ENCODE measurements around the gene UBE2O. TPM values are rescaled to one million over a fixed set of nuclear protein-coding genes. Genes with fewer than 3 reads are reported as not detected.

Gene UBE2O
- total and polyA plus RNA-seq, 2 donors from 2014 or later = 5.5 to 21.3 TPM

DNA sequence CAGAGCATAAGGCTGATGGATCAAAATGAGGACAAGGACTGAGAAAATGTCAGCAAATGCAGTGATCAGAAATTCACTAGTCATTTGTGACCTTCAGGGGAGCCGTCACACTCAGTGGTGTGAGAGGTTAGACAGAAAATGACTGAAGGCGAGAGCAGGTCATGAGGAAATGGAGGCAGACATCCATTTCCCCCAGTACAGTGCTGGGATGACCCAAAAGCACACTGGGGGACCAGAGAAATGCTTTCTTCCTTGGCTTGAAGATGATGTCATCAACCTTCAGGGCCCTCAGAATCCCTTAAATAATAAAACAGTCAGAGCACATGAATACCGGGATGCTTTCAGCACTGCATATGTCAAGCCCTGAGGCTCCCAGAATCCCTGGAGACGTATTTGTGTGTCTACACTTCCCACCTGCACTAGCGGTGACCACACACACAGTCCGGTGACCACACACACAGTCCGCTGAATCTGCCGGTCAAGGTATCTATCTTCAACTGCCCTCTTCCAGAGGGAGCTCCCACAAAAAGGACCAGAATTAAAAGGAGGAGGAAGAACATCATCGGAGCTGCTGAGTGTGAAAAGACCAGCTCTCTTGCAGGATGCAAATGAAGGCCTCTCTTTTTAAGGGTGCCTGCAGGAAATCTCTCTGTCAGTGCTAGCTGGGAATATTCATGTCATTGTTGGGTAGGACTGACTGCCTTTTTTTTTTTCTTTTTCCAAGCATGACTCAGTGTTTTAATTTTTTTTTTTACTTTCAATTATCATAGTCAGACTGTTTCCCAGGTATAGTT is 8.2 kb downstream of the UBE2O start:
- H3K27ac ChIP-seq (ENCODE audit: low read depth in 2 of 2, low read length in 2 of 2) = no peak overlapping the region
- H3K9ac ChIP-seq (ENCODE audit: low read length in 3 of 3) = no peak overlapping the region
- H3K9me3 ChIP-seq (ENCODE audit: control insufficient read depth in 2 of 3, insufficient read depth in 1 of 3, low read length in 3 of 3) = no peaks in the 10 kb centered on the region
- no peak overlapping the region for H3K4me3 ChIP-seq (ENCODE audit: low read length in 3 of 3)
- no peak for DNase-seq
- peaks cover 0 to 10% (median 0%) of the 10 kb centered on the region in 3 donors for H3K4me1 ChIP-seq (ENCODE audit: control insufficient read depth in 2 of 3, insufficient read depth in 2 of 3, low read depth in 1 of 3, low read length in 3 of 3)
- TF ChIP-seq, protein P1, sequence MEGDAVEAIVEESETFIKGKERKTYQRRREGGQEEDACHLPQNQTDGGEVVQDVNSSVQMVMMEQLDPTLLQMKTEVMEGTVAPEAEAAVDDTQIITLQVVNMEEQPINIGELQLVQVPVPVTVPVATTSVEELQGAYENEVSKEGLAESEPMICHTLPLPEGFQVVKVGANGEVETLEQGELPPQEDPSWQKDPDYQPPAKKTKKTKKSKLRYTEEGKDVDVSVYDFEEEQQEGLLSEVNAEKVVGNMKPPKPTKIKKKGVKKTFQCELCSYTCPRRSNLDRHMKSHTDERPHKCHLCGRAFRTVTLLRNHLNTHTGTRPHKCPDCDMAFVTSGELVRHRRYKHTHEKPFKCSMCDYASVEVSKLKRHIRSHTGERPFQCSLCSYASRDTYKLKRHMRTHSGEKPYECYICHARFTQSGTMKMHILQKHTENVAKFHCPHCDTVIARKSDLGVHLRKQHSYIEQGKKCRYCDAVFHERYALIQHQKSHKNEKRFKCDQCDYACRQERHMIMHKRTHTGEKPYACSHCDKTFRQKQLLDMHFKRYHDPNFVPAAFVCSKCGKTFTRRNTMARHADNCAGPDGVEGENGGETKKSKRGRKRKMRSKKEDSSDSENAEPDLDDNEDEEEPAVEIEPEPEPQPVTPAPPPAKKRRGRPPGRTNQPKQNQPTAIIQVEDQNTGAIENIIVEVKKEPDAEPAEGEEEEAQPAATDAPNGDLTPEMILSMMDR (IDR thresholded peaks at IDR 0.05; ENCODE audit: borderline replicate concordance, extremely low read depth, insufficient read depth) = no peak
- no peak for FAIRE-seq
- no peaks in the 10 kb centered on the region for H3K36me3 ChIP-seq (ENCODE audit: control insufficient read depth in 2 of 3, insufficient read depth in 3 of 3, low read length in 3 of 3)
- intact Hi-C loops (cut with DNase I) = no loop called here
- H3K27me3 ChIP-seq (ENCODE audit: control insufficient read depth, insufficient read depth, low read length) = no peaks in the 10 kb centered on the region

DNA sequence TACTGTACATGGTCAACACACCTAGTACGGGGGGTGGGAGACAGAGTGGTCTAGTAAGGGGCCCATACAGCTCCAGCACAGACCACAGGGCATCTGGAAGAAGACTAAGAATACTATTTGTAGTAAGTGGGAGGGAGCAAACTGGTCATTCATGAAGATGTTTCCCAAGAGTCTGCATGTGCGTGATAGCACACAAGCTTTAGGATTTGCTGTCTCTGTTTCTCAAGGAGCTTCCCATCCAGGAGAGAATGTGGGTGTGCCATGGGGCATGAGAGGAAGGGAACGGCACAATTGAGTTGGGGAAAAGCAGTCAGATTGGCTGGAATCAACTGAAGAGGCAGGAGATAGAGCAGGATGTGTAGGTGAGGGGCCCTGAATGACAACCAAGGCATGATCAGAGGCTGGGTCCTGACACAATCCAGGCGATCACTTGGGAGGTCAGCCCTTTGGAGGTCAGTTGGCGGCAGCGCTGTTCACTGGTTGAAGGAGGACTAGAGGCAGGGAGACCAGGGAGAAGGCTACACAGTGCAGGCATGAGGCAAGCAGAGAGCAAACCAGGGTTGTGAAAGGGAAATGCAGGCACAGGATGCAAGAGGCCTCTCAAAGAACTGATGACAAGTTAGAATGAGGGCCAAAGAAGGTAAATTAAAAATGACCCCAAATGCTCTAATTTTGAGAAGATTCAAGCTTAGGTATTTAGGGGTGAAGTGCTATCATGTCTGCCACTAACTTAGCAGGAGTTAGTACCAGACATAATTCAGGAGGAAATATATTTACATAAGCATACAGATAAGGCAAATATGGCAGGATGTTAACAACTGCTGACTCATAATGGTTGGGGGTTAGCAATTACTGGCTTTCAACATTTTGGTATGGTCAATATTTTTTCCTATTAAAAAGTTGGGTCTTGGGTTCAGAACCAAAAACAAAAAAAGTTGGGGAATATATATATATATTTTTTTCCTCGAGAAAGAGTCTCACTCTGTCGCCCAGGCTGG is 10.3 kb downstream of the UBE2O start:
- TF ChIP-seq, protein P1 (IDR thresholded peaks at IDR 0.05; ENCODE audit: borderline replicate concordance, extremely low read depth, insufficient read depth) = no peak
- no peak overlapping the region for H3K27ac ChIP-seq (ENCODE audit: low read depth in 2 of 2, low read length in 2 of 2)
- no peaks in the 10 kb centered on the region for H3K27me3 ChIP-seq (ENCODE audit: control insufficient read depth, insufficient read depth, low read length)
- no peak overlapping the region for H3K9ac ChIP-seq (ENCODE audit: low read length in 3 of 3)
- H3K36me3 ChIP-seq (ENCODE audit: control insufficient read depth in 2 of 3, insufficient read depth in 3 of 3, low read length in 3 of 3) = no peaks in the 10 kb centered on the region
- H3K4me1 ChIP-seq (ENCODE audit: control insufficient read depth in 2 of 3, insufficient read depth in 2 of 3, low read depth in 1 of 3, low read length in 3 of 3) = peaks cover 0 to 15% (median 0%) of the 10 kb centered on the region in 3 donors
- FAIRE-seq = no peak
- H3K4me3 ChIP-seq (ENCODE audit: low read length in 3 of 3) = no peak overlapping the region
- DNase-seq = no peak
- intact Hi-C loops (cut with DNase I) = no loop called here
- H3K9me3 ChIP-seq (ENCODE audit: control insufficient read depth in 2 of 3, insufficient read depth in 1 of 3, low read length in 3 of 3) = no peaks in the 10 kb centered on the region

DNA sequence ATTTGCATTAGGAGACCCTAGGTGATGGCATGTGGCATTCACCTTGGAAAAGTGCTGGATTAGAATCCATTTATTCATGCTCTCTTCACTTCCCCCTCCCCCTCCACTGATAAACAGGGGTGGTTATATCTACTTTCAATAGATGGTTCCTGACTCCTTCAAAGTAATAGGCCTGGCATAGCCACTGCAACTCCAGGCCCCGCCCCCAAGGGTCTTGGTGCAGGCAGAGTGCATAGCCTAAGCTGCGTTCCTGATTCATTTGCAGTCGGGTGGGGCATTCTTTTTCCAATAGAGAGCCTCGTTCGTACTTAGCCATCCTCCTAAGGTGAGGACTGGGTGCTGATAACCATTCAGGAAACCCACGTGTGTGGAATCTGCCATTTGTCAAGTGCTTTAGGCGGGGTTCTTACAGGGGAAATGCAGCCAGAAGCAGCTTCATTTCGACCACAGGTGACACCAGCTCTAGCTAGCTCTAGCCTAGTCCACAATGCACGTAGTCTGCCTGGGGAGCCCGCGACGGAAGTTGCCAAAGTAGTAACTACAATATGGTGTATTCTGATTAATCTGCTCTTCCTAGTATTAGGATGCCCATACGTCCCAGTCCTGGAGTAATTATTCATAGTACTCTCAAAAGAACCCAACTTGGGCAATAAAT is 11.1 kb downstream of the UBE2O start:
- Histone ChIP-seq H3K9ac (ENCODE audit: low read length in 3 of 3) (no peak overlapping the region), H3K4me3 (ENCODE audit: low read length in 3 of 3) (no peak overlapping the region), H3K4me1 (ENCODE audit: control insufficient read depth in 2 of 3, insufficient read depth in 2 of 3, low read depth in 1 of 3, low read length in 3 of 3) (peaks cover 0 to 11% (median 0%) of the 10 kb centered on the region in 3 donors), H3K9me3 (ENCODE audit: control insufficient read depth in 2 of 3, insufficient read depth in 1 of 3, low read length in 3 of 3) (no peaks in the 10 kb centered on the region), H3K36me3 (ENCODE audit: control insufficient read depth in 2 of 3, insufficient read depth in 3 of 3, low read length in 3 of 3) (no peaks in the 10 kb centered on the region), H3K27me3 (ENCODE audit: control insufficient read depth, insufficient read depth, low read length) (no peaks in the 10 kb centered on the region), H3K27ac (ENCODE audit: low read depth in 2 of 2, low read length in 2 of 2) (no peak overlapping the region)
- FAIRE-seq (no peak), DNase-seq (no peak)
- TF ChIP-seq, protein P1 (IDR thresholded peaks at IDR 0.05; ENCODE audit: borderline replicate concordance, extremely low read depth, insufficient read depth) = no peak
- intact Hi-C loops (cut with DNase I) = no loop called here

Data from kidney (tissue), 14 donors.